Stimulated activated CD8-positive, alpha-beta memory T cell treated with anti-CD3 and anti-CD28 coated beads, Interleukin-15, amount 100 ng/mL, for 48 hours (primary cell): ENCODE data around the gene SLC8A2.

Experiments
- DNase-seq, 2 donors: peaks; one replicate each; pipeline ENCODE4 v3.0.0-alpha.2; 2020; ENCODE audit warnings: low read depth in 2 of 2

Gene SLC8A2

GRCh38 chr19:47459477-47459876 is 12.2 kb downstream of the SLC8A2 start:
- no peak for DNase-seq

GRCh38 chr19:47458672-47459071 is 13.0 kb downstream of the SLC8A2 start:
- DNase-seq, result no peak

- DNase-seq, result no peak
These were observed 14.8 kb downstream of the SLC8A2 start for GRCh38 chr19:47456721-47457474.

GRCh38 chr19:47450478-47450877 is 21.2 kb downstream of the SLC8A2 start:
- no peak for DNase-seq

- DNase-seq, result no peak
These were observed 23.3 kb downstream of the SLC8A2 start for GRCh38 chr19:47448360-47448727.

- peak; percentile 50 to 65 for DNase-seq
These were observed 24.0 kb downstream of the SLC8A2 start for GRCh38 chr19:47447470-47448359.

GRCh38 chr19:47446534-47447469 is 24.9 kb downstream of the SLC8A2 start:
- DNase-seq, result peak in 1 of 2 donors; percentile 25

GRCh38 chr19:47445937-47446402 is 25.7 kb downstream of the SLC8A2 start:
- DNase-seq, result no peak

GRCh38 chr19:47445527-47445926 is 26.2 kb downstream of the SLC8A2 start:
- no peak for DNase-seq

GRCh38 chr19:47444388-47444821 is 27.3 kb downstream of the SLC8A2 start:
- DNase-seq, result no peak

- no peak for DNase-seq
These were observed 28.4 kb downstream of the SLC8A2 start for GRCh38 chr19:47443331-47443730.

- no peak for DNase-seq
These were observed 32.9 kb downstream of the SLC8A2 start for GRCh38 chr19:47438793-47439220.

GRCh38 chr19:47437500-47437899 is 34.2 kb downstream of the SLC8A2 start:
- no peak for DNase-seq

GRCh38 chr19:47436712-47437401 is 34.8 kb downstream of the SLC8A2 start:
- DNase-seq, result peak; percentile 61 to 64

GRCh38 chr19:47435883-47436417 is 35.7 kb downstream of the SLC8A2 start:
- DNase-seq, result no peak

- DNase-seq, result no peak
These were observed 36.5 kb downstream of the SLC8A2 start for GRCh38 chr19:47435196-47435595.

- no peak for DNase-seq
These were observed 37.6 kb downstream of the SLC8A2 start for GRCh38 chr19:47434088-47434487.

GRCh38 chr19:47433121-47433520 is 38.6 kb downstream of the SLC8A2 start:
- no peak for DNase-seq

- no peak for DNase-seq
These were observed 39.2 kb downstream of the SLC8A2 start for GRCh38 chr19:47432499-47432898.

- DNase-seq, result no peak
These were observed 39.6 kb downstream of the SLC8A2 start for GRCh38 chr19:47432091-47432490.
